H1 (cell line): ENCODE data around the gene TNFAIP1. TPM values are rescaled to one million over a fixed set of nuclear protein-coding genes. Genes with fewer than 3 reads are reported as not detected.
A peak's percentile ranks its signal among the peaks of the same experiment; 100 is the strongest.

Source experiments
- CTCF ChIA-PET: fragments of 300-600 bp; sonication (Branson Sonifier 250); formaldehyde crosslinking; loops from one replicate; lab custom pipeline; 2021; ENCODE audit not compliant: partially characterized antibody; lab: Charles Lee
- POLR2A ChIA-PET: fragments of 300-600 bp; sonication (Branson Sonifier 250); formaldehyde crosslinking; loops from one replicate; lab custom pipeline; 2021; ENCODE audit warnings: inconsistent platforms; ENCODE audit not compliant: partially characterized antibody; lab: Charles Lee
- DNase-seq, 2 experiments: peaks; one replicate each; pipeline versions ENCODE4 v3.0.0 to v3.0.0-alpha.2; 2010 to 2022; ENCODE audit warnings: low spot score in 2 of 2, low read depth in 1 of 2, mixed read lengths in 1 of 2
- FAIRE-seq: peaks from 2 replicates; lab custom pipeline; 2011; peaks lifted over from hg19 to GRCh38; lab: Jason Lieb, UNC
- H2AFZ ChIP-seq: 2 replicates; pipeline ENCODE4 v1.8.1; 2012; ENCODE audit warnings: low read length, inconsistent platforms
- H2AK5ac ChIP-seq: 2 replicates; pipeline ENCODE4 v1.6.1; 2013; ENCODE audit warnings: low read depth, low read length
- H2BK120ac ChIP-seq: replicated peaks from 2 replicates; pipeline ENCODE3; 2013; ENCODE audit warnings: low read depth, low read length, inconsistent platforms
- H2BK12ac ChIP-seq: 2 replicates; pipeline ENCODE4 v1.6.1; 2013; ENCODE audit warnings: low read depth, low read length
- H2BK15ac ChIP-seq: 2 replicates; pipeline ENCODE4 v1.6.1; 2013; ENCODE audit warnings: low read length
- H2BK20ac ChIP-seq: 2 replicates; pipeline ENCODE4 v1.6.1; 2013; ENCODE audit warnings: low read length
- H2BK5ac ChIP-seq: 2 replicates; pipeline ENCODE4 v1.6.1; 2013; ENCODE audit warnings: low read depth, low read length
- H3K14ac ChIP-seq: 2 replicates; pipeline ENCODE4 v1.6.1; 2013; ENCODE audit warnings: inconsistent platforms; ENCODE audit not compliant: insufficient read length
- H3K18ac ChIP-seq: 2 replicates; pipeline ENCODE4 v1.6.1; 2013; ENCODE audit warnings: low read length; ENCODE audit errors: extremely low read depth
- H3K23ac ChIP-seq: 2 replicates; pipeline ENCODE4 v1.6.1; 2013; ENCODE audit warnings: inconsistent platforms; ENCODE audit not compliant: insufficient read length
- H3K23me2 ChIP-seq: 2 replicates; pipeline ENCODE4 v1.6.1; 2013; ENCODE audit warnings: low read depth, low read length
- H3K27ac ChIP-seq: 2 replicates; pipeline ENCODE4 v1.6.1; 2011; ENCODE audit warnings: low read depth, low read length, inconsistent platforms
- H3K27me3 ChIP-seq, 4 experiments: replicated peaks in 1 of 4; 1 replicate in 1 of 4; 2 replicates in 3 of 4; pipeline versions ENCODE4 v1.6.1 to v1.8.1; 2011 to 2013; ENCODE audit warnings: low read length in 3 of 4, mild to moderate bottlenecking in 3 of 4, inconsistent platforms in 2 of 4, mixed read lengths in 2 of 4, moderate library complexity in 1 of 4; ENCODE audit not compliant: control insufficient read depth in 3 of 4, insufficient read depth in 3 of 4; ENCODE audit errors: extremely low read depth in 1 of 4
- H3K36me3 ChIP-seq, 4 experiments: 2 replicates each; pipeline versions ENCODE4 v1.6.1 to v1.8.1; 2011 to 2013; ENCODE audit warnings: mild to moderate bottlenecking in 4 of 4, low read length in 3 of 4, moderate library complexity in 2 of 4, control low read depth in 1 of 4, inconsistent platforms in 1 of 4; ENCODE audit not compliant: insufficient read depth in 4 of 4, control insufficient read depth in 2 of 4
- H3K4ac ChIP-seq: replicated peaks from 2 replicates; pipeline ENCODE3; 2013; ENCODE audit warnings: low read length, low read depth, mixed read lengths, inconsistent platforms; ENCODE audit not compliant: insufficient read length
- H3K4me1 ChIP-seq, 4 experiments: replicated peaks in 1 of 4; 1 replicate in 1 of 4; 2 replicates in 3 of 4; pipeline versions ENCODE4 v1.6.1 to v1.8.1; 2011 to 2013; ENCODE audit warnings: low read length in 3 of 4, inconsistent platforms in 2 of 4, mixed read lengths in 1 of 4; ENCODE audit not compliant: insufficient read depth in 4 of 4, control insufficient read depth in 3 of 4
- H3K4me2 ChIP-seq, 2 experiments: 2 replicates each; pipeline versions ENCODE4 v1.6.1 to v1.8.1; 2011 to 2013; ENCODE audit warnings: low read depth in 2 of 2, low read length in 2 of 2, control low read depth in 1 of 2, inconsistent platforms in 1 of 2, mild to moderate bottlenecking in 1 of 2; ENCODE audit not compliant: insufficient read depth in 1 of 2
- H3K4me3 ChIP-seq, 4 experiments: fragments of 200-600, 300-600 bp in 1 of 4; sonication (generic), shearing (Covaris generic), sonication (Bioruptor Twin) in 1 of 4; 2 replicates each; pipeline versions ENCODE4 v1.5.1 to v1.8.1; 2011 to 2016; ENCODE audit warnings: low read length in 4 of 4, low read depth in 3 of 4, control low read depth in 2 of 4, inconsistent platforms in 2 of 4, mild to moderate bottlenecking in 2 of 4, mixed read lengths in 1 of 4, moderate library complexity in 1 of 4; ENCODE audit not compliant: insufficient read depth in 2 of 4; ENCODE audit errors: extremely low read depth in 1 of 4
- H3K56ac ChIP-seq: replicated peaks from 2 replicates; pipeline ENCODE3; 2013; ENCODE audit warnings: low read depth, mild to moderate bottlenecking, mixed read lengths, low read length, inconsistent platforms; ENCODE audit not compliant: insufficient read length
- H3K79me1 ChIP-seq: 2 replicates; pipeline ENCODE4 v1.6.1; 2013; ENCODE audit warnings: low read depth, low read length, control low read depth
- H3K79me2 ChIP-seq, 2 experiments: 2 replicates each; pipeline versions ENCODE4 v1.6.1 to v1.8.1; 2012 to 2013; ENCODE audit warnings: low read length in 2 of 2, mild to moderate bottlenecking in 2 of 2, inconsistent platforms in 1 of 2; ENCODE audit not compliant: insufficient read depth in 2 of 2, control insufficient read depth in 1 of 2
- H3K9ac ChIP-seq, 4 experiments: replicated peaks in 1 of 4; 1 replicate in 1 of 4; 2 replicates in 3 of 4; pipeline versions ENCODE4 v1.6.1 to v1.8.1; 2011 to 2013; ENCODE audit warnings: low read depth in 3 of 4, low read length in 3 of 4, control low read depth in 2 of 4, mild to moderate bottlenecking in 2 of 4, moderate library complexity in 2 of 4, inconsistent platforms in 1 of 4; ENCODE audit errors: extremely low read depth in 1 of 4
- H3K9me3 ChIP-seq, 2 experiments: 2 replicates each; pipeline versions ENCODE4 v1.6.1 to v1.8.1; 2012 to 2013; ENCODE audit warnings: mild to moderate bottlenecking in 2 of 2, moderate library complexity in 2 of 2, control low read depth in 1 of 2, inconsistent platforms in 1 of 2, low read depth in 1 of 2, low read length in 1 of 2, mixed read lengths in 1 of 2; ENCODE audit not compliant: insufficient read depth in 2 of 2
- H4K20me1 ChIP-seq, 2 experiments: replicated peaks in 1 of 2; 2 replicates each; pipeline versions ENCODE3 to v1.8.1; 2011 to 2013; ENCODE audit warnings: inconsistent platforms in 2 of 2, low read length in 2 of 2, mild to moderate bottlenecking in 1 of 2; ENCODE audit not compliant: insufficient read depth in 2 of 2, control insufficient read depth in 1 of 2
- H4K5ac ChIP-seq: 2 replicates; pipeline ENCODE4 v1.6.1; 2013; ENCODE audit warnings: low read length, low read depth, mixed read lengths, inconsistent platforms; ENCODE audit not compliant: insufficient read length
- H4K8ac ChIP-seq: 2 replicates; pipeline ENCODE4 v1.8.0; 2013; ENCODE audit warnings: mild to moderate bottlenecking, moderate library complexity, low read length, inconsistent platforms; ENCODE audit not compliant: insufficient read depth; ENCODE audit errors: extremely low read depth
- H4K91ac ChIP-seq: replicated peaks from 2 replicates; pipeline ENCODE3; 2013; ENCODE audit warnings: low read length, mixed read lengths, inconsistent platforms; ENCODE audit not compliant: insufficient read length
- ASH2L ChIP-seq: fragments of 200-600, 300-600 bp; sonication (generic); IDR thresholded peaks from one replicate; pipeline ENCODE4 v1.7.1; 2017; ENCODE audit warnings: low read length
- BACH1 ChIP-seq: IDR thresholded peaks from 2 replicates; pipeline ENCODE4 v1.6.1; 2012; ENCODE audit warnings: low read length, improper control_type of control experiment
- CBX5 ChIP-seq: fragments of 300-800, 300-1000 bp; sonication (generic); IDR thresholded peaks from 2 replicates; pipeline ENCODE4 v1.7.1; 2016; ENCODE audit warnings: antibody characterized with exemption, low read length, low read depth
- CBX8 ChIP-seq: fragments of 300-800, 300-1000 bp; sonication (generic); IDR thresholded peaks from 2 replicates; pipeline ENCODE4 v1.7.1; 2016; ENCODE audit warnings: low read depth, low read length, borderline replicate concordance
- CREB1 ChIP-seq: IDR thresholded peaks from 2 replicates; pipeline ENCODE4 v1.6.1; 2012; ENCODE audit warnings: inconsistent platforms
- E2F6 ChIP-seq: IDR thresholded peaks from 2 replicates; pipeline ENCODE4 v1.6.1; 2012; ENCODE audit warnings: inconsistent platforms
- EZH2 ChIP-seq: fragments of 200-600 bp; sonication (generic); IDR thresholded peaks from 2 replicates; pipeline ENCODE4 v1.7.1; 2012; ENCODE audit warnings: low read depth, mild to moderate bottlenecking, moderate library complexity, low read length, inconsistent platforms; ENCODE audit not compliant: severe bottlenecking
- POLR2A ChIP-seq, 2 experiments: IDR thresholded peaks; 1 replicate in 1 of 2; 2 replicates in 1 of 2; pipeline ENCODE4 v1.6.1; 2011; ENCODE audit warnings: low read depth in 2 of 2, low read length in 2 of 2, mild to moderate bottlenecking in 2 of 2; ENCODE audit errors: control extremely low read depth in 1 of 2
- TAF7 ChIP-seq: optimal IDR thresholded peaks from 2 replicates; pipeline ENCODE3; 2011; ENCODE audit warnings: low read depth, mild to moderate bottlenecking, inconsistent platforms, low read length, moderate library complexity, borderline replicate concordance
- YY1 ChIP-seq: IDR thresholded peaks from 2 replicates; pipeline ENCODE4 v1.6.1; 2011; ENCODE audit warnings: low read depth, mild to moderate bottlenecking, low read length
- WGBS, 2 experiments: shearing (Covaris generic) in 1 of 2; methylation state at CpG; one replicate each; pipeline versions ENCODE4 v1.1.6 to v1.1.7; 2013 to 2015; ENCODE audit warnings: low lambda C conversion rate in 2 of 2, mixed read lengths in 2 of 2, inconsistent platforms in 1 of 2, low coverage in 1 of 2, missing lambda C conversion rate in 1 of 2; ENCODE audit not compliant: insufficient replicate concordance in 2 of 2, insufficient coverage in 1 of 2, insufficient read length in 1 of 2; ENCODE audit errors: extremely low coverage in 1 of 2, missing lambda C conversion rate in 1 of 2; 5-methylcytosine and 5-hydroxymethylcytosine counted together
- polyA plus RNA-seq, 7 experiments: library from polyadenylated mRNA; depleted of rRNA in 3 of 7; stranded (reverse) in 5 of 7; unstranded in 2 of 7; fragments of >200 nt in 5 of 7; fragments of 200-250 nt in 2 of 7; gene quantifications; 1 replicate in 5 of 7; 2 replicates in 1 of 7; 4 replicates in 1 of 7; pipeline versions ENCODE4 v1.2.1 to v1.2.3, GENCODE V29; 2011 to 2013; ENCODE audit warnings: missing spikeins in 2 of 7, mixed read lengths in 2 of 7
- total RNA-seq: library from RNA; stranded (reverse); fragmentation: NEBNext Ultra II Directional; extraction: Animal tissue kit (Norgen Biotek cat#: 25700); gene quantifications from 2 replicates; pipeline ENCODE4 v1.2.1, GENCODE V29; 2021

Gene TNFAIP1
- total and polyA plus RNA-seq, 2 of the 8 experiments (the other 6 are each of a cell fraction or from before 2014, with no cell fraction given) = 16.9 to 19.5 TPM

GRCh38 chr17:28384281-28385036 lies 48.9 kb downstream of the TNFAIP1 start:
- H2AK5ac ChIP-seq = no peak overlapping the region
- no peak overlapping the region; the same call in 1 of the 2 replicates for H2BK5ac ChIP-seq
- H3K56ac ChIP-seq = no peak overlapping the region
- H2BK120ac ChIP-seq = no peak overlapping the region
- H3K4me1 ChIP-seq = peaks cover 0 to 13% (median 6%) of the 10 kb centered on the region in 4 experiments; a peak in 4 of 7 replicates
- no peaks in the 10 kb centered on the region for H3K79me1 ChIP-seq
- H4K20me1 ChIP-seq = peaks cover 2 to 7% of the 10 kb centered on the region in 2 experiments
- no peak overlapping the region for H3K4ac ChIP-seq
- peak overlapping the region; percentile 8; the same call in 1 of the 2 replicates for H2BK15ac ChIP-seq
- DNase-seq (peak in 1 of 2 experiments; percentile 77), FAIRE-seq (no peak)
- peaks cover 14% of the 10 kb centered on the region for H3K23me2 ChIP-seq
- ChIA-PET POLR2A (interaction anchor here (1.0 to 12.7 kb wide), 4 partner anchors 12 to 27 kb away, joined by 3 to 135 read pairs (median 6); partner anchors contain the start of genes POLDIP2, SARM1 and SLC46A1), CTCF (interaction anchor here (1.0 to 14.7 kb wide), 8 partner anchors 11 to 135 kb away, joined by 3 to 142 read pairs (median 4); no protein-coding TSS in a partner anchor)
- peak overlapping the region; percentile 89 to 95 for H3K4me2 ChIP-seq
- H2AFZ ChIP-seq = peak overlapping the region; percentile 65; the same call in 1 of the 2 replicates
- H3K36me3 ChIP-seq = 0 out of 8 replicates have a peak, but pooled peaks cover 0 to 3% (median 0%) of the 10 kb centered on the region in 4 experiments
- no peak overlapping the region for H3K23ac ChIP-seq
- no peaks in the 10 kb centered on the region for H3K79me2 ChIP-seq
- H3K9ac ChIP-seq = peak overlapping the region in 2 of 4 experiments; percentile 14 to 25; a peak in 1 of 7 replicates
- no peaks in the 10 kb centered on the region for H3K9me3 ChIP-seq
- H3K18ac ChIP-seq = peak overlapping the region; percentile 38; the same call in 1 of the 2 replicates
- H3K27me3 ChIP-seq = peaks cover 38 to 67% (median 57%) of the 10 kb centered on the region in 4 experiments
- peak overlapping the region; percentile 32 to 77 (median 62) for H3K4me3 ChIP-seq
- peak overlapping the region; percentile 77 for H4K91ac ChIP-seq
- no peak overlapping the region for H3K14ac ChIP-seq
- WGBS, 2 experiments = 4% methylated on average over 47 of the region's 56 CpGs; no CpG with 5 or more reads in 1 of the 2 experiments
- H4K8ac ChIP-seq = peak overlapping the region; percentile 71
- no peak overlapping the region for H3K27ac ChIP-seq
- peak overlapping the region; percentile 2; the same call in 1 of the 2 replicates for H2BK12ac ChIP-seq
- 0 out of 2 replicates have a peak overlapping the region, but pooled peaks have one; percentile 48 for H2BK20ac ChIP-seq
- H4K5ac ChIP-seq = no peak overlapping the region
- TF ChIP-seq CBX5 (no peak), EZH2 (peak; percentile 81), BACH1 (no peak), TAF7 (no peak), YY1 (no peak), POLR2A (IDR thresholded peaks at IDR 0.05; ENCODE audit: control extremely low read depth in 1 of 2, low read depth in 2 of 2, low read length in 2 of 2) (0 out of 3 replicates have a peak, but pooled peaks of 1 of the 2 experiments have one; percentile 37), CREB1 (peak; percentile 69), CBX8 (no peak), E2F6 (no peak; the same call in 1 of the 2 replicates), ASH2L (peak; percentile 80)
